Measurements from ENCODE around the gene PDZD11. TPM values are rescaled to one million over a fixed set of nuclear protein-coding genes. Genes with fewer than 3 reads are reported as not detected.

PDZD11 gene
- total and polyA plus RNA-seq, 4 donors: 25.6 to 55.9 (median 28.1) TPM

DNA sequence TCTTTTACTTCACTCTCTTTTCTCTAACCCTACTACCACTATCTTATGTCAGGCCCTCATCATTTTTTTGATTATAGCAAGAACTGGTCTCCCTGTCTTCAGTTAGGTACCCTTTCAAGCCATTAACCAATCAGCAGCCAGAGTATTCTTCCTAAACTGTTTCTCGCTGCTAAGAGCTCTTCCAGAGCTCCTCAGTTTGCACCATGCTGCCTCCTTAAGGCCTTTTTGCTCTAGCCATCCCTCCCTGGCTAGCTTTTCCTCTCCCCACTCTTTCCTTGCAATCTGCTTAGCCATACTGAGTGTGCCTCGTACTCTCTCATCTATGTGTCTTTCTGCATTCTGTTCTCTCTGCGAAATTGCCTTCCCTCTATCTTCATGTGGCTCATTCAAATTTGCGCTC, 33.1 kb upstream of the PDZD11 start:
- H3K9me3 ChIP-seq (ENCODE audit: control insufficient read depth in 4 of 4, insufficient read depth in 3 of 4, low read length in 3 of 4): no peaks in the 10 kb centered on the region
- H3K9ac ChIP-seq (ENCODE audit: insufficient read depth in 1 of 2, low read length in 2 of 2): no peak overlapping the region
- WGBS, 2 donors: 89 to 96% methylated on average over 4 of the region's 4 CpGs
- H3K27ac ChIP-seq (ENCODE audit: low read depth in 1 of 2, low read length in 1 of 2): no peak overlapping the region
- no peak for DNase-seq
- TF ChIP-seq, protein P1, sequence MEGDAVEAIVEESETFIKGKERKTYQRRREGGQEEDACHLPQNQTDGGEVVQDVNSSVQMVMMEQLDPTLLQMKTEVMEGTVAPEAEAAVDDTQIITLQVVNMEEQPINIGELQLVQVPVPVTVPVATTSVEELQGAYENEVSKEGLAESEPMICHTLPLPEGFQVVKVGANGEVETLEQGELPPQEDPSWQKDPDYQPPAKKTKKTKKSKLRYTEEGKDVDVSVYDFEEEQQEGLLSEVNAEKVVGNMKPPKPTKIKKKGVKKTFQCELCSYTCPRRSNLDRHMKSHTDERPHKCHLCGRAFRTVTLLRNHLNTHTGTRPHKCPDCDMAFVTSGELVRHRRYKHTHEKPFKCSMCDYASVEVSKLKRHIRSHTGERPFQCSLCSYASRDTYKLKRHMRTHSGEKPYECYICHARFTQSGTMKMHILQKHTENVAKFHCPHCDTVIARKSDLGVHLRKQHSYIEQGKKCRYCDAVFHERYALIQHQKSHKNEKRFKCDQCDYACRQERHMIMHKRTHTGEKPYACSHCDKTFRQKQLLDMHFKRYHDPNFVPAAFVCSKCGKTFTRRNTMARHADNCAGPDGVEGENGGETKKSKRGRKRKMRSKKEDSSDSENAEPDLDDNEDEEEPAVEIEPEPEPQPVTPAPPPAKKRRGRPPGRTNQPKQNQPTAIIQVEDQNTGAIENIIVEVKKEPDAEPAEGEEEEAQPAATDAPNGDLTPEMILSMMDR (IDR thresholded peaks at IDR 0.05; ENCODE audit: control extremely low read depth, extremely low read depth): no peak
- ATAC-seq (ENCODE audit: insufficient read depth, low FRiP score): no peak
- H3K36me3 ChIP-seq (ENCODE audit: control insufficient read depth in 4 of 4, insufficient read depth in 4 of 4, low read length in 4 of 4): no peaks in the 10 kb centered on the region
- H3K4me1 ChIP-seq (ENCODE audit: control insufficient read depth in 5 of 5, insufficient read depth in 5 of 5, low read length in 5 of 5): no peaks in the 10 kb centered on the region
- H3K27me3 ChIP-seq (ENCODE audit: control insufficient read depth in 3 of 3, insufficient read depth in 3 of 3, low read length in 2 of 3): no peaks in the 10 kb centered on the region
- no peak overlapping the region for H3K4me3 ChIP-seq

DNA sequence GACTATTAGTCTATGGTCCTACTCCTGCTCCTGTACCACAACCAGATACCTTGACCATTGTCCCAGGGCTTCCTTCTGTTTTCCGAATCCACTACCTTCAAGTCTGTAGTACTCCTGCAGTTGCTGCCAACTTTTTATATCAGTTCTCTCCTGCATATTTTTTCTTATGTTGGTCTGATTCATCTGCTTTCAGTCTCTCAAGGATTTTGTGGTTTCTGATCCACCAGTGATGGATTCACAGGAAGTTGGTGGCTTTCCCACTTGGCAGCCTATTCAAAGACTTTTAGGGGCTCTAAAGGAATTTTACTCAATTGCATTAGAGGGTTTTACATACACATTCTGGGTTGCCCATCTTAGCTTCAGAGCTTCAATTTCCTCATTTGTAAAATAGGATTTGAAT, 23.8 kb upstream of the PDZD11 start:
- 93 to 94% methylated on average over 1 of the region's 1 CpG for WGBS, 2 donors
- Histone ChIP-seq H3K4me3 (no peak overlapping the region), H3K4me1 (ENCODE audit: control insufficient read depth in 5 of 5, insufficient read depth in 5 of 5, low read length in 5 of 5) (no peaks in the 10 kb centered on the region), H3K27me3 (ENCODE audit: control insufficient read depth in 3 of 3, insufficient read depth in 3 of 3, low read length in 2 of 3) (no peaks in the 10 kb centered on the region), H3K27ac (ENCODE audit: low read depth in 1 of 2, low read length in 1 of 2) (no peak overlapping the region), H3K36me3 (ENCODE audit: control insufficient read depth in 4 of 4, insufficient read depth in 4 of 4, low read length in 4 of 4) (no peaks in the 10 kb centered on the region), H3K9me3 (ENCODE audit: control insufficient read depth in 4 of 4, insufficient read depth in 3 of 4, low read length in 3 of 4) (peaks cover 0 to 3% (median under 1%) of the 10 kb centered on the region in 4 donors), H3K9ac (ENCODE audit: insufficient read depth in 1 of 2, low read length in 2 of 2) (no peak overlapping the region)
- DNase-seq: no peak
- ATAC-seq (ENCODE audit: insufficient read depth, low FRiP score): no peak
- TF ChIP-seq, protein P1 (IDR thresholded peaks at IDR 0.05; ENCODE audit: control extremely low read depth, extremely low read depth): no peak

DNA sequence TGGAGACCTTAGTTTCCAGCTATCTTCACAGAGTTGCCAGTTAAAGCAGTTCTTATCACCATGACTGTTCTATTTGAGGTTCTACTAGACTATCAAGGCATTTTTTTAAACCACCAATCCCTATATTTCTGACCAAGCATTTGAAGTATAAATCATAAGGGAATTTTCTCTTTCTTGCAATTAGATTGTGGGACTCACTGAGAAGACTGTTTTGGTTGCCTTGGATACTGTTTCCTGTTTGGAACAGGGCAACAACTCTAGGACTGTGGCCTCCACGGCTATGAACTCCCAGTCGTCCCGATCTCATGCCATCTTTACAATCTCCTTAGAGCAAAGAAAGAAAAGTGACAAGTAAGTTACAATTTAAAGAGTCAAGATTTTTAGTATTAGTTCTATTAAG, 12.0 kb upstream of the PDZD11 start:
- H3K4me3 ChIP-seq: no peak overlapping the region
- WGBS, 2 donors: 60 to 66% methylated on average over 3 of the region's 3 CpGs
- H3K27me3 ChIP-seq (ENCODE audit: control insufficient read depth in 3 of 3, insufficient read depth in 3 of 3, low read length in 2 of 3): no peaks in the 10 kb centered on the region
- no peak overlapping the region for H3K27ac ChIP-seq (ENCODE audit: low read depth in 1 of 2, low read length in 1 of 2)
- DNase-seq (peak in 1 of 3 donors; percentile 8), ATAC-seq (ENCODE audit: insufficient read depth, low FRiP score) (no peak)
- no peaks in the 10 kb centered on the region for H3K4me1 ChIP-seq (ENCODE audit: control insufficient read depth in 5 of 5, insufficient read depth in 5 of 5, low read length in 5 of 5)
- no peak overlapping the region for H3K9ac ChIP-seq (ENCODE audit: insufficient read depth in 1 of 2, low read length in 2 of 2)
- TF ChIP-seq, protein P1 (IDR thresholded peaks at IDR 0.05; ENCODE audit: control extremely low read depth, extremely low read depth): no peak
- no peaks in the 10 kb centered on the region for H3K36me3 ChIP-seq (ENCODE audit: control insufficient read depth in 4 of 4, insufficient read depth in 4 of 4, low read length in 4 of 4)
- no peaks in the 10 kb centered on the region for H3K9me3 ChIP-seq (ENCODE audit: control insufficient read depth in 4 of 4, insufficient read depth in 3 of 4, low read length in 3 of 4)

DNA sequence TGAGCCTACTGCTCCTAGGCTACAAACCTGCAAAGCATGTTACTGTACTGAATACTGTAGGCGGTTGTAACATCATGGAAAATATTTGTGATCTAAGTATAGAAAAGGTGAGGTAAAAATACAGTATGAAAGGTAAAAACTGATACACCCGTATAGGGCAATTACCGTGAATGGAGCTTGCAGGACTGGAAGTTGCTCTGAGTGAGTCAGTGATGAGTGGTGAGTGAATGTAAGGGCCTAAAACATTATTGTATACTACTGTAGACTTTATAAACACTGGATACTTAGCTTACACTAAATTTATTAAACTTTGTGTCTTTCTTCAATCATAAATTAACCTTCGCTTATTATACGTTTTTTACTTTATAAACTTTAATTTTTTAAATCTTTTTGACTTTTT, 3.9 kb upstream of the PDZD11 start:
- Histone ChIP-seq H3K36me3 (ENCODE audit: control insufficient read depth in 4 of 4, insufficient read depth in 4 of 4, low read length in 4 of 4) (no peaks in the 10 kb centered on the region), H3K4me1 (ENCODE audit: control insufficient read depth in 5 of 5, insufficient read depth in 5 of 5, low read length in 5 of 5) (peaks cover 0 to 9% (median 0%) of the 10 kb centered on the region in 5 donors), H3K9ac (ENCODE audit: insufficient read depth in 1 of 2, low read length in 2 of 2) (no peak overlapping the region), H3K9me3 (ENCODE audit: control insufficient read depth in 4 of 4, insufficient read depth in 3 of 4, low read length in 3 of 4) (peaks cover 0 to 2% (median 0%) of the 10 kb centered on the region in 4 donors), H3K27ac (ENCODE audit: low read depth in 1 of 2, low read length in 1 of 2) (no peak overlapping the region), H3K4me3 (no peak overlapping the region), H3K27me3 (ENCODE audit: control insufficient read depth in 3 of 3, insufficient read depth in 3 of 3, low read length in 2 of 3) (no peaks in the 10 kb centered on the region)
- DNase-seq: no peak
- ATAC-seq (ENCODE audit: insufficient read depth, low FRiP score): no peak
- TF ChIP-seq, protein P1 (IDR thresholded peaks at IDR 0.05; ENCODE audit: control extremely low read depth, extremely low read depth): no peak
- WGBS, 2 donors: 80 to 94% methylated on average over 5 of the region's 5 CpGs
